ENCODE data around the gene PSIP1. TPM values are rescaled to one million over a fixed set of nuclear protein-coding genes. Genes with fewer than 3 reads are reported as not detected.

Gene PSIP1
- total RNA-seq, 2 donors from 2014 or later = 226 to 257 TPM

DNA sequence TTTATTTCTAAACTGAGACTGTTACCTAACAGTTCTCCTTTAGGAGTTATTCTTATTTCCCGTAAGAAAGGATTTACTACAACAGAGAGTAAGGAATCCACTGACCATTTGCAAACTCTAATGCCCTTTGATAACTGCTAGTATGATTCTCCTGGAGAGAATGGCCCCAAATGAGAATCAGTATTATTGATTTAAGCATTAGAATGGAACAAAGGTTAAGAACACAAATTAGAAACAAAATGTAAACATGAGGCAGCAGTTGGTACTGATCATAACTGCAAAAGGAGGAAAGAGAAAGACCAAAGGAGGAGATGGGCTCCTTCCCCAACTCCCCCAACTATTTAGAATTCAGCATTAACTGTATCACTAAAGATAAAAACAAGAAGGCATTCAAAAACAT, 30.7 kb downstream of the PSIP1 start:
- H3K27ac Mint-ChIP-seq = no peak overlapping the region

GRCh38 chr9:15475923-15476536, 34.7 kb downstream of the PSIP1 start:
- Mint-ChIP-seq H3K4me1 (peaks cover 2% of the 10 kb centered on the region), H3K4me3 (no peak overlapping the region), H3K27ac (peak overlapping the region; percentile 33), H3K27me3 (ENCODE audit: insufficient read depth) (no peaks in the 10 kb centered on the region), H3K36me3 (ENCODE audit: low read depth) (peaks cover 55% of the 10 kb centered on the region), H3K9me3 (no peaks in the 10 kb centered on the region)
- no peaks in the 10 kb centered on the region for H3K9me3 ChIP-seq (ENCODE audit: control insufficient read depth, low read length)
- no peaks in the 10 kb centered on the region for H3K4me1 ChIP-seq (ENCODE audit: control insufficient read depth, insufficient read depth, low read length)
- TF ChIP-seq, protein P1, sequence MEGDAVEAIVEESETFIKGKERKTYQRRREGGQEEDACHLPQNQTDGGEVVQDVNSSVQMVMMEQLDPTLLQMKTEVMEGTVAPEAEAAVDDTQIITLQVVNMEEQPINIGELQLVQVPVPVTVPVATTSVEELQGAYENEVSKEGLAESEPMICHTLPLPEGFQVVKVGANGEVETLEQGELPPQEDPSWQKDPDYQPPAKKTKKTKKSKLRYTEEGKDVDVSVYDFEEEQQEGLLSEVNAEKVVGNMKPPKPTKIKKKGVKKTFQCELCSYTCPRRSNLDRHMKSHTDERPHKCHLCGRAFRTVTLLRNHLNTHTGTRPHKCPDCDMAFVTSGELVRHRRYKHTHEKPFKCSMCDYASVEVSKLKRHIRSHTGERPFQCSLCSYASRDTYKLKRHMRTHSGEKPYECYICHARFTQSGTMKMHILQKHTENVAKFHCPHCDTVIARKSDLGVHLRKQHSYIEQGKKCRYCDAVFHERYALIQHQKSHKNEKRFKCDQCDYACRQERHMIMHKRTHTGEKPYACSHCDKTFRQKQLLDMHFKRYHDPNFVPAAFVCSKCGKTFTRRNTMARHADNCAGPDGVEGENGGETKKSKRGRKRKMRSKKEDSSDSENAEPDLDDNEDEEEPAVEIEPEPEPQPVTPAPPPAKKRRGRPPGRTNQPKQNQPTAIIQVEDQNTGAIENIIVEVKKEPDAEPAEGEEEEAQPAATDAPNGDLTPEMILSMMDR (conservative IDR thresholded peaks at IDR 0.05) = no peak
- H3K9ac ChIP-seq (ENCODE audit: extremely low read depth, low read length, poor library complexity, severe bottlenecking) = no peak overlapping the region
- H3K4me3 ChIP-seq (ENCODE audit: low read length) = no peak overlapping the region
- DNase-seq = no peak
- WGBS, 2 experiments (ENCODE audit: insufficient coverage in 1 of 2, insufficient read length in 1 of 2) = 96 to 97% methylated on average over 8 of the region's 8 CpGs
- H3K27ac ChIP-seq (ENCODE audit: low read depth, low read length) = no peak overlapping the region
- peaks cover 87% of the 10 kb centered on the region for H3K36me3 ChIP-seq (ENCODE audit: control insufficient read depth, insufficient read depth, low read length)
- no peaks in the 10 kb centered on the region for H3K27me3 ChIP-seq (ENCODE audit: control insufficient read depth, insufficient read depth, low read length, poor library complexity, severe bottlenecking)

More for the DNA sequence above, 30.7 kb downstream of the PSIP1 start:
- H3K27me3 ChIP-seq (ENCODE audit: control insufficient read depth, insufficient read depth, low read length, poor library complexity, severe bottlenecking) = no peaks in the 10 kb centered on the region
- peaks cover 88% of the 10 kb centered on the region for H3K36me3 ChIP-seq (ENCODE audit: control insufficient read depth, insufficient read depth, low read length)
- WGBS, 2 experiments (ENCODE audit: insufficient coverage in 1 of 2, insufficient read length in 1 of 2) = 96 to 100% methylated on average over 1 of the region's 1 CpG
- no peaks in the 10 kb centered on the region for H3K9me3 Mint-ChIP-seq
- H3K27me3 Mint-ChIP-seq (ENCODE audit: insufficient read depth) = no peaks in the 10 kb centered on the region
- no peaks in the 10 kb centered on the region for H3K9me3 ChIP-seq (ENCODE audit: control insufficient read depth, low read length)
- H3K36me3 Mint-ChIP-seq (ENCODE audit: low read depth) = peaks cover 58% of the 10 kb centered on the region
- no peak overlapping the region for H3K4me3 Mint-ChIP-seq
- H3K4me1 ChIP-seq (ENCODE audit: control insufficient read depth, insufficient read depth, low read length) = no peaks in the 10 kb centered on the region
- H3K4me3 ChIP-seq (ENCODE audit: low read length) = no peak overlapping the region
- DNase-seq = no peak
- TF ChIP-seq, protein P1 (conservative IDR thresholded peaks at IDR 0.05) = no peak
- H3K4me1 Mint-ChIP-seq = peaks cover 4% of the 10 kb centered on the region
- no peak overlapping the region for H3K9ac ChIP-seq (ENCODE audit: extremely low read depth, low read length, poor library complexity, severe bottlenecking)
- H3K27ac ChIP-seq (ENCODE audit: low read depth, low read length) = no peak overlapping the region

- no peaks in the 10 kb centered on the region for H3K9me3 ChIP-seq (ENCODE audit: control insufficient read depth, low read length)
- H3K9ac ChIP-seq (ENCODE audit: extremely low read depth, low read length, poor library complexity, severe bottlenecking) = no peak overlapping the region
- H3K27ac ChIP-seq (ENCODE audit: low read depth, low read length) = no peak overlapping the region
- Mint-ChIP-seq H3K9me3 (no peaks in the 10 kb centered on the region), H3K36me3 (ENCODE audit: low read depth) (peaks cover 68% of the 10 kb centered on the region), H3K4me3 (no peak overlapping the region), H3K4me1 (no peaks in the 10 kb centered on the region), H3K27ac (no peak overlapping the region), H3K27me3 (ENCODE audit: insufficient read depth) (no peaks in the 10 kb centered on the region)
- WGBS, 2 experiments (ENCODE audit: insufficient coverage in 1 of 2, insufficient read length in 1 of 2) = 100% methylated on average over 1 to 2 of the region's 2 CpGs
- TF ChIP-seq, protein P1 (conservative IDR thresholded peaks at IDR 0.05) = no peak
- peaks cover 92% of the 10 kb centered on the region for H3K36me3 ChIP-seq (ENCODE audit: control insufficient read depth, insufficient read depth, low read length)
- H3K4me3 ChIP-seq (ENCODE audit: low read length) = no peak overlapping the region
- no peaks in the 10 kb centered on the region for H3K27me3 ChIP-seq (ENCODE audit: control insufficient read depth, insufficient read depth, low read length, poor library complexity, severe bottlenecking)
- H3K4me1 ChIP-seq (ENCODE audit: control insufficient read depth, insufficient read depth, low read length) = no peaks in the 10 kb centered on the region
- DNase-seq = no peak
Observed at GRCh38 chr9:15469862-15470261, 40.9 kb downstream of the PSIP1 start.
